ENCODE data around the gene ATF7. TPM values are rescaled to one million over a fixed set of nuclear protein-coding genes. Genes with fewer than 3 reads are reported as not detected.

ATF7 gene
- total RNA-seq, 1 donor, result 28.6 TPM

DNA sequence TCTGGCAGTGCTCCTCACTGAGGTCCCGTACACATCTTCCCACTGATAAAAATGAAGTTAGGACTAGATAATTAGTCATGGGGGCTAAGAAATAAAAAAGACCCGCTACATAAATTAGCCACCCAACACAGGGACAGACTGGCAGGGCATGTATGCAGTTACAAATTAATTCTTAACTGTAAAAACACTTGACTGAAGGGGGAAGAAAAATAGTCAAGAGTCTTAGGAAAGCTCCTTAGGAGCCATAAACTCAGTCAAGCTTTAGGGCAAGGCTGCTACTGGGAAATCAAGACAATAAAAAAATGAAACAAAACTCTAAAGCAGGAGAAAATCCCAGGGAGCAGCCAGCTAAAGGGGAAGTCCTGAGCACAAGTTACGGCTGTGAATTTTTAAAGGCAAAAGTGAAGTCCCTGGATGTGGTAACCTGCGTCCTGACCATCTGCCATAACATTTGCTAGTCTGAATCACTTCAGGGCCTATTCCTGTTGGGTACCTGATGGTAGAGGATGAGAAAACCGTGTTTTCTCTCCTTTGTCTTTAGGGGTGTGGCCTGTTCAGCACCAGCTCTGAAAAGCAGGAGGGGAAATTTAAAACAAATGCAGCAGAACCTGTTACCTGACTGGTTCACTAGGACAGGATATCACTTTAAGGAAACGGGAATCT is 111.4 kb downstream of the ATF7 start:
- TF ChIP-seq, protein P1, sequence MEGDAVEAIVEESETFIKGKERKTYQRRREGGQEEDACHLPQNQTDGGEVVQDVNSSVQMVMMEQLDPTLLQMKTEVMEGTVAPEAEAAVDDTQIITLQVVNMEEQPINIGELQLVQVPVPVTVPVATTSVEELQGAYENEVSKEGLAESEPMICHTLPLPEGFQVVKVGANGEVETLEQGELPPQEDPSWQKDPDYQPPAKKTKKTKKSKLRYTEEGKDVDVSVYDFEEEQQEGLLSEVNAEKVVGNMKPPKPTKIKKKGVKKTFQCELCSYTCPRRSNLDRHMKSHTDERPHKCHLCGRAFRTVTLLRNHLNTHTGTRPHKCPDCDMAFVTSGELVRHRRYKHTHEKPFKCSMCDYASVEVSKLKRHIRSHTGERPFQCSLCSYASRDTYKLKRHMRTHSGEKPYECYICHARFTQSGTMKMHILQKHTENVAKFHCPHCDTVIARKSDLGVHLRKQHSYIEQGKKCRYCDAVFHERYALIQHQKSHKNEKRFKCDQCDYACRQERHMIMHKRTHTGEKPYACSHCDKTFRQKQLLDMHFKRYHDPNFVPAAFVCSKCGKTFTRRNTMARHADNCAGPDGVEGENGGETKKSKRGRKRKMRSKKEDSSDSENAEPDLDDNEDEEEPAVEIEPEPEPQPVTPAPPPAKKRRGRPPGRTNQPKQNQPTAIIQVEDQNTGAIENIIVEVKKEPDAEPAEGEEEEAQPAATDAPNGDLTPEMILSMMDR (IDR thresholded peaks at IDR 0.05; ENCODE audit: insufficient read depth, low read length), result no peak

DNA sequence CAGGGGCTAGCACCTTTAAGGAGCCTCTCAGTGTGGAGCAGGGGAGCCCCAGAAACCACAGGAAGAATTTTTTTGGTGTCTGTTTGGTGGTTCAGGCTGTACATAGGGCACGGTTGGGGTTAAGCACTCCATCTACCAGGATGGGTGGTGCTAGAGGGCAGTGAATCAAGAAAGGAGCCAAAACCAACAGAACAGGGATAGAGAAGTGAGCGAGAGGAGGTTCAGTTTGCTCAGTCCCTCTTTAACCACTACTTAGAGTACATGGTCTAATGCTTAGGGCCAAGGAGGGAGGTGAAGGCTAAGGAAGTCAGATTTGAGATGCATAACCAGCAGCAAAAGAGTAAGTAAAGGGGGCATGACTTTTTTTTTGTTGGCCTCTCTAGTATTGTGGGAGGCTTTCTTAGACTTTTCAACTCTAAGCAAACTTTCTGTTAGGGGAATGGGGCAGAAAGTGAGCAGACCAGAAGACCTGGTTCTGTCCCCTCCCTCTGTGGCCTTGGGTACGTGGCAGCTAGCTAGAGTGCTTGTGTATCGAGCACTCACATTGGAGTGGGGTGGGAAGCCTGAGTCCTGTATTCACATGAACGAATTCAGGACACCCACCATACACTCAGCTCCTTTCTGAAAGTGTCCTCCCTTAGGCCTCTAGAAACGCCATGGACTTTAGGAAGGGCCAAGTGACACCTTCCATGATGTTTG is 112.3 kb downstream of the ATF7 start:
- H3K4me3 ChIP-seq (ENCODE audit: low read depth, low read length), result no peak overlapping the region
- TF ChIP-seq, protein P1 (IDR thresholded peaks at IDR 0.05; ENCODE audit: insufficient read depth, low read length), result no peak
- no peak for DNase-seq (ENCODE audit: low read depth)

More for the DNA sequence above, 111.4 kb downstream of the ATF7 start:
- no peak for DNase-seq (ENCODE audit: low read depth)
- no peak overlapping the region for H3K4me3 ChIP-seq (ENCODE audit: low read depth, low read length)

DNA sequence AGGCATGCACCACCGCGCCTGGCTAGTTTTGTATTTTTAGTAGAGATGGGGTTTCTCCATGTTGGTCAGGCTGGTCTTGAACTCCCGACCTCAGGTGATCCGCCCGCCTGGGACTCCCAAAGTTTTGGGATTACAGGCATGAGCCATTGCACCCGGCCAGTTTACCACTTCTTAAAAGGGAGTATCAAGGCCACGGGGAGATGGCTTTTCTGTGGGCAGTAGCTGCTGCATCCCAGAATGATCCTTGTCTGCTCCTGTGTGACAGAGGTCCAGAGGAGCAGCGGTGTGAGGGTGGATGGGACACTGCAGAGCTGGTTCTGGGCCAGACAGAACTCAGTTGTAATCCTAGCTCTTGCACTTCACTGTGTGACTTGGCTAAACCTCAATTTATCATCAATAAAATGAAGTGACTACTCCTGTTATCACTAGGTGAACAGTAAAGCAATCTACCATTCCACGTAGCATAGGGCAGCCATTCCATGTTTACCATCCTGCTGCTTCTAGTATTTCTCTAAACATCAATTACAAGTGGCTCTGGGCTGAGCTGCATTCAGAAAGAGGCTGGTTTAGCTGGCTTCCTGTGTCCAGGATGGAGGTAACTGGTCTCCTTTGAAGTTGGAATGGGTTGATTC is 115.9 kb downstream of the ATF7 start:
- DNase-seq (ENCODE audit: low read depth), result no peak
- TF ChIP-seq, protein P1 (IDR thresholded peaks at IDR 0.05; ENCODE audit: insufficient read depth, low read length), result no peak
- no peak overlapping the region for H3K4me3 ChIP-seq (ENCODE audit: low read depth, low read length)

DNA sequence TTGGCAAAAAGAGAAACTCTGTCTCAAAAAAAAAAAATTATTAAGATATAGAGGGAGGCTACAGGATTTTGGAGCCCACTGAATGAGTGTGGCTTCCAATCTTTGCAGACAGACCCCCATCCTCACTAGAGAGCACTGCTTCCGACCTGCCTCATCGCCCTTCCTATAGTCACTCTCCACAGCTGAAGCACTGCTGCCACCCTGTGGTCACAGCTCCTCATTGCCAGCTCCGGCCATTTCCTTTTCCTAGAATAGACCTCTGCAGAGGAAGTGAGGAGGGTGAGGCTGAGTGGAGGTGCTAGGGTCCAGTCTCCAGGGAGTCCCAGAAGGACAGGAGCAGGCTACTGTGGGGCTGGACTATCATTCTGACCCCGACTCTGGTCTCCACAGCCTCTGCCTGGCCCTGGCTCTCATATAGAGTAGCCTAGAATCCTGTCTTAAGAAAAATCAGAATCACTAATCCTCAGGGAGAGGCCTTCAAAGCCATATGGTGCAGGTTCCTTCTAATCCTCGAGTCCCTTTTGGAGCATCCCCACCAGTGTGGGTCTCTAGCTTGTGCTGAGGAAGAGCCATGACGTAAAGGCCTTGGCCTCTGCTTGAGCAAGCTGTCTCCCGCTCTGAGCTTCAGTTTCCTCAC is 117.5 kb downstream of the ATF7 start:
- peak; percentile 74 for DNase-seq (ENCODE audit: low read depth)
- H3K4me3 ChIP-seq (ENCODE audit: low read depth, low read length), result no peak overlapping the region
- TF ChIP-seq, protein P1 (IDR thresholded peaks at IDR 0.05; ENCODE audit: insufficient read depth, low read length), result peak; percentile 92

DNA sequence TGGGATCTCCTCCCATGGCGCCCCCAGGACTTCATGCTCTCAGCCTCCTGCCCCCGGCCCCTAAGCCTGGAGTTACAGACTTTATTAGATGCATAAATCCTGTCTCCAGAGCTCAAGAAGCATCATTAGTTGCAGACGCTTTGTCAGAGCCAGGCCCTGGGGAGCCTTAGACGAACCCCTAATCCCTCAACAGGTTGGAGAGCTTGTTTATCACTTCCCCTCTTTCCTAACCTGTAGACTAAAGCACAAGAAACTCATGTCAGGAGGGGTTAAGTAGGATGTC is 118.6 kb downstream of the ATF7 start:
- TF ChIP-seq, protein P1 (IDR thresholded peaks at IDR 0.05; ENCODE audit: insufficient read depth, low read length), result no peak
- H3K4me3 ChIP-seq (ENCODE audit: low read depth, low read length), result no peak overlapping the region
- DNase-seq (ENCODE audit: low read depth), result no peak

DNA sequence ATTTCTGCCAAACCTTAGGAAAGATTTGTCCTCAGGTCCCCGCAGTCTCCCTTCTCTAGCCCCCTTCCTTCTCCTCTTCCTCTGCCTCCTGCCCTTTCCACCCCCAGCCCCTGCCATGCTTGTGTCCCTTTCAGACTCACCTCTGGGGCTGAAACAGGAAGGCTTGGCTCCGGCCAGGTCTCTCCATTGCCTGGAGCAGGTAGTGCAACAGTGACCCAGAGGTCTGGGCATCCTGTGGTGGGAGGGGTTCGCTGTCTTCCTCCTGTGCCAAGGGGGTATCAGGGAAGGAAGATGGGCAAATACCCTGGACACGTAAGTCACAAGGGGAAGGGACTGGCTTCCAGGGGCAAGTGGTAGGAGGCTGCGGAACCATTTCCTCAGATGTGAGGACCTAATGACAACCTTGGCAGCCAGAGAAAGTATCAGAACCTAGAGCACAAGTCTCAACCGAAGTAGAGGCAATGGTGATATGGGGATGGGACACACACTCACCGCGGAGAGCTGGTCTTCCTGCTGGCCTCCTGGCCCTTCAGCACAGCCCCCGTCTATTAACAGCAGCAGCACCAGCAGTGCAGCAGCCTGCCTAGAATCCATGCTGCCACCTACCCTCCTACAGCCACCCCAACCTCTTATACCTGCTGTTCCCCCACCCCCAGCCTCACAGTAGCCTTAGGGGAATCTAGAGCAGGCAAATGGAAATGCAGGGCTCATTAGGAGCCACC is 119.1 kb downstream of the ATF7 start, which contains the start of gene NPFF:
Gene NPFF, minus strand, starts transcription at position 604 of the 722 bp plus-strand sequence. Its CDS starts 10 bp downstream, at position 594.
- DNase-seq (ENCODE audit: low read depth), result no peak
- TF ChIP-seq, protein P1 (IDR thresholded peaks at IDR 0.05; ENCODE audit: insufficient read depth, low read length), result no peak
- H3K4me3 ChIP-seq (ENCODE audit: low read depth, low read length), result no peak within 1 kb of the TSS
